Effector memory CD4-positive, alpha-beta T cell (primary cell): ENCODE results near the gene STUB1.

Experiments used
- DNase-seq, 3 donors: peaks; one replicate each; pipeline ENCODE4 v3.0.0-alpha.2; 2020
- H3K27ac ChIP-seq: 2 replicates; pipeline ENCODE4 v1.7.0; 2013; ENCODE audit warnings: mild to moderate bottlenecking, low read length, moderate library complexity; ENCODE audit not compliant: insufficient read depth, poor library complexity, severe bottlenecking
- H3K27me3 ChIP-seq: replicated peaks from 2 replicates; pipeline ENCODE4 v1.7.0; 2013; ENCODE audit warnings: mild to moderate bottlenecking, low read length; ENCODE audit not compliant: insufficient read depth, control insufficient read depth, poor library complexity, severe bottlenecking
- H3K36me3 ChIP-seq: 2 replicates; pipeline ENCODE4 v1.7.0; 2013; ENCODE audit warnings: mild to moderate bottlenecking, low read length, moderate library complexity; ENCODE audit not compliant: control insufficient read depth, insufficient read depth
- H3K4me1 ChIP-seq: 2 replicates; pipeline ENCODE4 v1.7.0; 2013; ENCODE audit warnings: low read length, mild to moderate bottlenecking; ENCODE audit not compliant: control insufficient read depth, insufficient read depth, poor library complexity, severe bottlenecking
- H3K4me3 ChIP-seq: 2 replicates; pipeline ENCODE4 v1.7.0; 2013; ENCODE audit warnings: low read length, low read depth, mild to moderate bottlenecking; ENCODE audit not compliant: insufficient read depth, poor library complexity, severe bottlenecking
- H3K9me3 ChIP-seq: 2 replicates; pipeline ENCODE4 v1.7.0; 2013; ENCODE audit warnings: mild to moderate bottlenecking, low read length, moderate library complexity; ENCODE audit not compliant: control insufficient read depth

STUB1 gene

DNA sequence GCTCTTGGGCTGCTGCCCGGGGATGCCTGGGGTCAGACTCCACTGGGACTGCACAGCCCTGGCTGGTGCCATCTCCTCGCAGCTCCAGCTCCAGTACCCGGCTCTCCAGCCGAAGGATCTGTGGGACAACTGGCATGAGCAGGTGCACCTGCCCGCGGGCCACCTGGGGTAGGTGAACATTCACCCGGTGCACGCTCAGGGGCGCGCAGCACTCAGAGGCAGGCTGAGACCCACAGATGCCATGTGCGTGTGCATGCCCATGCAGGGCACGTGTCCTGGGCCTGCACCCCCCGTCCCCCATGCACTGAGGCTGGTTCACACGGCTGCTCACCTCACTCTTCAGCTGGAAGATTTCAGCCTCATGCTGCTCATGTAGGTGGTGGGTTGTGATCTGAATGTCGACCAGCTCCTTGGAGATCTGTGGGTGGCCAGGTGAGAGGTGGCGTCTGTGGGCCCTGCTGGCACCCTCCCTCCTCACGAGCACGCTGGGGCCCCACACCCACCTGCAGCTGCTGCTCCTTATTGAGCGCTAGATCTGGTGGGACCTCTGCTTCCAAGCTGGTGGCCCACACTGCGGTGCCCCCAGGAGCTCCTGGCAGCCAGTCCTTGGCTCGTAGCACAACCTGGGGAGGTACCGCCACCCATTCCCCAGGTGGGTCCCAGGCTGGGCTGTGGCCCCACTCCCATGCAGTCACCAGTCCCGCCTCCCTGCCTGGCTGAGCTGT is 45.4 kb downstream of the STUB1 start:
- H3K9me3 ChIP-seq: no peaks in the 10 kb centered on the region
- no peak overlapping the region for H3K27ac ChIP-seq
- H3K27me3 ChIP-seq: no peaks in the 10 kb centered on the region
- no peak overlapping the region for H3K4me3 ChIP-seq
- DNase-seq: no peak
- H3K36me3 ChIP-seq: no peaks in the 10 kb centered on the region
- peaks cover 31% of the 10 kb centered on the region for H3K4me1 ChIP-seq

DNA sequence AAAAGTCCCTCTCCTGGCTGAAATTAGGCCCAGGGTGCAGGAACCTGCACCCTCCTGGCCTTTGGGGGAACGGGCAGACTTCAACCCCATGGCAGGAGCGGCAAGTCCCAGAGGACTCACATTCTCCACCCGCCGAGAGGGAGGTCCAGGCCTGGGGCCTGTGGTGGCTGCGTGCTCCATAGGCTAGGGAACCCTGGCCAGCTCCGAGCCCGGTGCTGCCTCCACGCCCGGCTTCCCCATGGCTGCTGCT is 45.9 kb downstream of the STUB1 start:
- Histone ChIP-seq H3K27ac (no peak overlapping the region), H3K4me1 (peaks cover 26% of the 10 kb centered on the region), H3K27me3 (no peaks in the 10 kb centered on the region), H3K36me3 (no peaks in the 10 kb centered on the region), H3K4me3 (no peak overlapping the region), H3K9me3 (no peaks in the 10 kb centered on the region)
- DNase-seq: no peak

DNA sequence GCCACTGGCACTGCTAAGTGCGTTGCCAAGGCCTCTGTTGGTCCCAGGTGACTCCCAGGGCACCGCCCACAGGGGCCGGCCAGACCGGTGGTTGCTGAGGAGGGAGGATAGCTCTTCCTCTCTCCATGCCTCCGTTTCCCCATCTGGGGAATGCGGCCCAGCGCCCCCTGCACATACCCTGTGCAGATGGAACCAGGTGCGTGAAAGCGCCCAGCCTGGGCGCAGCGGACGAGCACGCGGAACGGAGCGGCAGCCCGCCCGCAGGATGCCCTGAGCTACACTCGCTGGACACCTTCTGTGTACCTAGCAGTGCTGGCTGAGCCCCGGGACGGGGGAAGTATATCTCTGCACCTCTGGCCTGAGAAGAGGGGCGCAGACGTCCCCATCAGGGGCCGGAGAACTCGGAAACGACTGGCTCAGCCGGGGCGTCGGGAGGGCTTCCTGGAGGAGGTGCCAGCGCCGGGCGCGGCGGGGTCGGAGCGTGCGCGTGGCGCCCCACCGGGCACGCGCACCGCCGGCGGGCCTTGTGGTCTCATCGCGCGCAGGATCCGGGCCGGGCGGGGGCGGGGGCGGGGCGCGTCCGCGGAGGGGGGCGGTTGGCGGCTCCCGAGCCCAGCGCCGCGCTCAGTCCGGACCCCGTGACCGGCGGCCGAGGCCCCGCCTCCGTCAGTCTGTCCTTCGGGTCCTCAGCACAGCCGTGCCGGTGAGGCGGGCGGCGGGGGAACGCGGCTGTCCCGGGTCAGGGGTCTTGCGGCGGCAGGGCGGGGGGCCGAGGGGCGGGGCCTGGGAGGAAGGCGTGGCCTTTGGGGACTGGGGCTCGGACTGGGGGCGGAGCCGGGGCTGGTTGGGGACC is 46.5 kb downstream of the STUB1 start, which contains the start of the genes CCDC78 and HAGHL:
CCDC78 (minus strand) TSS at position 6 of the 853 bp plus-strand sequence. CDS start 76 bp downstream, outside the sequence.
HAGHL (plus strand) TSS at position 669 of the 853 bp plus-strand sequence. CDS start 404 bp downstream, outside the sequence.
- Histone ChIP-seq H3K36me3 (no peaks in the 10 kb centered on the region), H3K27me3 (no peaks in the 10 kb centered on the region), H3K4me3 (peak within 1 kb of the TSS; percentile 75), H3K9me3 (no peaks in the 10 kb centered on the region), H3K4me1 (peaks cover 21% of the 10 kb centered on the region), H3K27ac (peak within 1 kb of the TSS; percentile 27)
- peak; percentile 35 to 51 (median 48) for DNase-seq

DNA sequence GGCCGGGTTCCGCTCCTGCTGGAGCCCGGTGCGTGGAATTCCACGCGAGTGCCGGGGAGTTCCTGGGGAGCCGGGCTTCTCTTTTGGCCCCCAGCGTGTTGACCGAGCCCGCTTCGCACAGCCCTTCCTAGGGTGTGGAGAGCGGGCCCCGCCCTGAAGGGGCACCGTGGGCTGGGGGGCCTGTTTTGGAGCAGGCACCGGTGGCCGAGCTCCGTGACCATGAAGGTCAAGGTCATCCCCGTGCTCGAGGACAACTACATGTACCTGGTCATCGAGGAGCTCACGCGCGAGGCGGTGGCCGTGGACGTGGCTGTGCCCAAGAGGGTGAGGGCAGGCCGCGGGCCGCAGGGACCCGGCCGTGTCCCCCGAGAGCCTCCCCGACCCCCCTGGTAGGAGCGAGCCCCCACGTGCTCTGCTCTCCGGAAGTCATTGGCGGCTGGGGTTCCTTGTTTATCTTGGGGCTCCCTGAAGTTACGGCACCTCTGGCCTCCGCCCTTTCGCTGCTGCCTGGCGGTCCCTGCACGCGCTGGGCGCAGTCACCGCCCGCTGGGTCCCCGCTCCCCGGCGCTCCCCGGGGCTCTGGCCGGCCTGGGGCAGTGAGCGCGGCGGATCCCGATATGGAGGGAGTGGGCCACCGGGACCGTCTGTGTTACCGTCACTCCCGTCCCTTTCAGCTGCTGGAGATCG is 47.2 kb downstream of the STUB1 start:
- no peak for DNase-seq
- peaks cover 17% of the 10 kb centered on the region for H3K4me1 ChIP-seq

DNA sequence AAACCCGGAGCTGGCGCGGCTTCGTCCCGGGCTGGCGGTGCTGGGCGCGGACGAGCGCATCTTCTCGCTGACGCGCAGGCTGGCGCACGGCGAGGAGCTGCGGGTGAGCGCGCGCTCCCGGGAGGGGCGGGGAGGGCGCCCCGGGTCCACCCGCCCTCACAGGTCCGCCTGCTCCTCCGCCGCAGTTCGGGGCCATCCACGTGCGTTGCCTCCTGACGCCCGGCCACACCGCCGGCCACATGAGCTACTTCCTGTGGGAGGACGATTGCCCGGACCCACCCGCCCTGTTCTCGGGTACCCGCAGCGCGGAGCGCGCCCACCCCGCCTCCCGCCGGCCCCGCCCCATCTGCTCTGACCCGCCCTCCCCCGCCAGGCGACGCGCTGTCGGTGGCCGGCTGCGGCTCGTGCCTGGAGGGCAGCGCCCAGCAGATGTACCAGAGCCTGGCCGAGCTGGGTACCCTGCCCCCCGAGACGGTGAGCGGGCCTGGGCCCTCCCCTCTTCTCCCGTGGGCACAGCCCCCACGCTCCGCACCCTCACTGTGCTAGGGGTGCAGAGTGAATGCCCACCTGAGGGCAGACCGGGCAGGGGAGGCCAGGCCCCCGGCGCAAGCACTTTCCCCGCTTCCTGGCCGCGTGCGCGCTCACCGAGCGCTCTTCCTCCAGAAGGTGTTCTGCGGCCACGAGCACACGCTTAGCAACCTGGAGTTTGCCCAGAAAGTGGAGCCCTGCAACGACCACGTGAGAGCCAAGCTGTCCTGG is 48.1 kb downstream of the STUB1 start:
- Histone ChIP-seq H3K27me3 (no peaks in the 10 kb centered on the region), H3K4me1 (peaks cover 17% of the 10 kb centered on the region), H3K27ac (no peak overlapping the region), H3K9me3 (no peaks in the 10 kb centered on the region), H3K4me3 (peak overlapping the region; percentile 49), H3K36me3 (peaks cover 6% of the 10 kb centered on the region)
- peak; percentile 51 to 59 (median 57) for DNase-seq

More for the DNA sequence above, 47.2 kb downstream of the STUB1 start:
- no peaks in the 10 kb centered on the region for H3K27me3 ChIP-seq
- peak overlapping the region; percentile 75 for H3K4me3 ChIP-seq
- H3K9me3 ChIP-seq: no peaks in the 10 kb centered on the region
- H3K27ac ChIP-seq: peak overlapping the region; percentile 27
- H3K36me3 ChIP-seq: no peaks in the 10 kb centered on the region

DNA sequence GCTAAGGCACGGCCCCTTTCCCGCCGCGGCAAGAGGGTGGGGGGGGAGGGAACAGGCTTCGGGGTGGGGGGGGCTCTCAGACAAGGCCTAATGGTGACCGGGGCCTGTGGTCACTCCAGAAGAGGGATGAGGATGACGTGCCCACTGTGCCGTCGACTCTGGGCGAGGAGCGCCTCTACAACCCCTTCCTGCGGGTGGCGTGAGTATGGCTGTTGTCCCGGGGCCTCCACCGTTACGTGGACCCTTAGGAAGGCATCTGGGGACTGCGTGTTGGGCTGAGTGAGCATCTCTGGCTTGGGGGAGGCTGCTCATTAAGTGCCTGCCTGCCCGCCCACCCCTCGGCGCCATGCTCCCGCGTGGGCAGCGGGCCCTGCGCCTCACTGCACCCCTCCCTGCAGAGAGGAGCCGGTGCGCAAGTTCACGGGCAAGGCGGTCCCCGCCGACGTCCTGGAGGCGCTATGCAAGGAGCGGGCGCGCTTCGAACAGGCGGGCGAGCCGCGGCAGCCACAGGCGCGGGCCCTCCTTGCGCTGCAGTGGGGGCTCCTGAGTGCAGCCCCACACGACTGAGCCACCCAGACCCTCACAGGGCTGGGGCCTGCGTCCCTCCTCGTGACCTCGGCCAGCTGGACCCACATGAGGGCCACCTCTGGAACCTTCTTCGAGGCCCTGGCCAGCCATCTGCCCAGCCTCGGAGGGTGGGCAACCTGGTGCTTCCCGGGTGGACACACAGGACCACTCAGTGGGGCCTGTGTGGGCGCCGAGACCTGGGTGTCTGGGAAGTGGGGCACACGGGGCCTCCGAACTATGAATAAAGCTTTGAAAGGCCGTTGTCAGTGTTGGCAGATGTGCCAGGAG is 48.9 kb downstream of the STUB1 start:
- Histone ChIP-seq H3K36me3 (peaks cover 14% of the 10 kb centered on the region), H3K4me1 (peaks cover 17% of the 10 kb centered on the region), H3K4me3 (no peak overlapping the region), H3K9me3 (no peaks in the 10 kb centered on the region), H3K27ac (no peak overlapping the region), H3K27me3 (no peaks in the 10 kb centered on the region)
- no peak for DNase-seq

DNA sequence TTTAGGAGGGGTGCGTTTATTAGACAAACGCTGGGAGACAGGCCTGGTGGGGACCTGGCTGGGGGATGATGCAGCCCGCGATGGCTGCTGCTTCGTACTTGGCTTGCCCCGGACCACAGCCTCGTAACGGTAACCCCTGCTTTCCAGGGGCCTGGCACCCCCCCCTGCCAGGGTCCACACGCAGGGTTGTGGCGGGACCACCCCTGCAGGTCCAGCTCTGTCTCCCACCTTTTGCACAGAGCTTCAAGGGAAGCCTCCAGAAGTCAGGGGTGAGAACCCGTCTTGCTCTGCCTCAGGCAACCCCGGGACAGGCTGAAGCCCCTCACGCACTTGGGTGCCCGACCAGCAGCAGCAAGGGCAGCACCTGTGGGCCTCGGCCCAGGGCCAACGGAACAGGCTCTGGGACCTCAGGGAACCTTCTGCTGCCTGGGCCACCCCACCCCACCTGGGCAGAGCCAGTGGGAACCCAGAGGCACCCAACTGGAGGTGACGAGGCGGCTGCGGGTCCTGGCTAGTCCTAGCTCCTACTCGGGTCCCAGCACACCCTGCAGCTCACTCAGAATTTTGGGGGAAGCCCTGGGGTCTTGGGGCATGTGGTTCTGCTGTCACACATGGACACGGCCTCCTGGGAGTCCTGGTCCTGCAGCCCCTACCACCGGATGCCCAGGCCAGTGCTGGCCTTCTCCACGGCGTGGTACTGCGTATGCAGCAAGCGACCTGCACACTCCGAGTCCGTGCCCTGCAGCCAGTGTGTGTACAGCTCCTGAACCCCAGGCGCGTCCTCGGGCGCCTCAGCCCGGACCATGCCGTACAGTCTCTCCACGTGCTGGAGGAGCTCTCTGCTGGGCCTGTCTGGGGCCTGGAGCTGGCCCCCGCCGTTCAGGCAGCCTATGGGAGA is 49.8 kb downstream of the STUB1 start:
- Histone ChIP-seq H3K36me3 (peaks cover 22% of the 10 kb centered on the region), H3K27ac (no peak overlapping the region), H3K9me3 (no peaks in the 10 kb centered on the region), H3K4me1 (peaks cover 17% of the 10 kb centered on the region), H3K27me3 (no peaks in the 10 kb centered on the region), H3K4me3 (no peak overlapping the region)
- no peak for DNase-seq

DNA sequence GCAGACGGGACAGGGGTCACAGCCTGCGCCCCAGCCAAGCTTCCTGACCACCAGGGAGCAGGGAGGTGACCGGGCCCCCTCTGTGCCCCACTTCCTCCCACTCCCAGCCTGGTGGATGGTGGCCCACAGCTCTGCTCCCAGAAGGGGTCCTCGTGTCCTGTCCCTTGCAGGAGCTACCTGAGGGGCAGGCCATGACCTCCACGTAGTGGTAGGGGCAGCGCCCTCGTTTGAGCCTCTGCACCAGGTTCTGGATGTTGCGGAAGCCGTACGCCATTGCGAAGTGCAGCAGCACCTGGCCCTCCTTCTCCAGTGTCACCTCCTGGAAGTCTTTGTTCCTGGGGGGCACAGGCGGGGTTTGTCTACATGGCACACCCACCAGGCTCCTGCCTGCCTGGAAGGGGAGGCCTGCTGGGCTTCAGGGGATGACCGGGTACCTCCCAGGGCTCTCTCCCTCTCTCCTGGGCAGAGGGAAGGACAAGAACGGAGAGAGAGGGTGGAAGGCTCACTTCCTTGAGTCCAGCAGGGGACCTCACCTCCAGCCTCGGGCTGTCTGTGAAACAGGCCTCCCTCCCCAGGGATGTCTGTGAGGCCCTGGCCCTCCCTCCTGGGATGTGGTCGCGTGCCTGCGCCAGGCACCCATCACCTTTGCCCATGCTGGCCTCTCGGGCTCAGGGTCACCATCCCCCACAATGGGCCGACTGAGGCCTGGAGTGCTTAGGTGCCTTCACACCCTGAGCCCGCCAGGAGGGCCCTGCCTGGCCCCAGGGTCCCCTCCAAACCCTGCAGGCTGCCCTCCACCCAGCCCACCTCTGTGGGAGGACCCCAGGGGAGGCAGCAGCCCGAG is 50.7 kb downstream of the STUB1 start:
- Histone ChIP-seq H3K27ac (no peak overlapping the region), H3K36me3 (peaks cover 27% of the 10 kb centered on the region)
- no peak for DNase-seq

More for the DNA sequence above, 50.7 kb downstream of the STUB1 start:
- no peaks in the 10 kb centered on the region for H3K27me3 ChIP-seq
- H3K9me3 ChIP-seq: no peaks in the 10 kb centered on the region
- H3K4me1 ChIP-seq: peaks cover 17% of the 10 kb centered on the region
- no peak overlapping the region for H3K4me3 ChIP-seq
